HepG2 (cell line): ENCODE results near the gene COL18A1. TPM values are rescaled to one million over a fixed set of nuclear protein-coding genes. Genes with fewer than 3 reads are reported as not detected.

ENCODE experiments used
- AFF4 ChIP-seq: sonication (generic); formaldehyde crosslinking; IDR thresholded peaks from 2 replicates; pipeline ENCODE4 v1.4.0; 2020; ENCODE audit warnings: missing genetic modification reagents
- ASH2L ChIP-seq: fragments of 300-600, 200-600 bp; sonication (generic); IDR thresholded peaks from 2 replicates; pipeline ENCODE4 v1.7.0; 2017; ENCODE audit warnings: low read depth, mild to moderate bottlenecking, moderate library complexity, mixed read lengths, low read length; ENCODE audit not compliant: insufficient read length
- ERF ChIP-seq: IDR thresholded peaks from 2 replicates; pipeline ENCODE4 v1.6.1; 2018; ENCODE audit warnings: missing biosample characterization, missing genetic modification reagents
- ESRRA ChIP-seq: sonication (generic); formaldehyde crosslinking; IDR thresholded peaks from 2 replicates; pipeline ENCODE4 v1.5.1; 2020; ENCODE audit warnings: mild to moderate bottlenecking, low read depth, missing genetic modification reagents
- FOXJ3 ChIP-seq: sonication (generic); formaldehyde crosslinking; IDR thresholded peaks from 2 replicates; pipeline ENCODE4 v1.4.0; 2020; ENCODE audit warnings: missing genetic modification reagents, mild to moderate bottlenecking, borderline replicate concordance
- KDM3A ChIP-seq: IDR thresholded peaks from 2 replicates; pipeline ENCODE4 v1.6.1; 2018; ENCODE audit warnings: low read depth, missing compliant biosample characterization
- MLXIP ChIP-seq: sonication (generic); formaldehyde crosslinking; IDR thresholded peaks from 2 replicates; pipeline ENCODE4 v1.9.0; 2021; ENCODE audit warnings: missing genetic modification reagents, borderline replicate concordance
- NKX3-1 ChIP-seq: sonication (generic); formaldehyde crosslinking; IDR thresholded peaks from 2 replicates; pipeline ENCODE4 v1.5.0; 2020; ENCODE audit warnings: missing genetic modification reagents
- RARG ChIP-seq: sonication (generic); formaldehyde crosslinking; IDR thresholded peaks from 2 replicates; pipeline ENCODE4 v1.4.0; 2020; ENCODE audit warnings: low read depth, mild to moderate bottlenecking, missing genetic modification reagents
- SIX1 ChIP-seq: sonication (generic); formaldehyde crosslinking; IDR thresholded peaks from 2 replicates; pipeline ENCODE4 v1.4.0; 2020; ENCODE audit warnings: missing genetic modification reagents, borderline replicate concordance
- TARDBP ChIP-seq: sonication (generic); formaldehyde crosslinking; IDR thresholded peaks from 2 replicates; pipeline ENCODE4 v1.8.0; 2022; ENCODE audit warnings: mild to moderate bottlenecking, missing genetic modification reagents
- ZKSCAN1 ChIP-seq: fragments of 150-350 bp; IDR thresholded peaks from 2 replicates; pipeline ENCODE4 v1.6.1; 2014; ENCODE audit warnings: low read length
- ZNF335 ChIP-seq: sonication (generic); formaldehyde crosslinking; IDR thresholded peaks from 2 replicates; pipeline ENCODE4 v1.4.0; 2020; ENCODE audit warnings: missing genetic modification reagents
- ZNF629 ChIP-seq: sonication (generic); formaldehyde crosslinking; conservative IDR thresholded peaks from 2 replicates; pipeline ENCODE4 v1.5.0; 2020; ENCODE audit warnings: missing genetic modification reagents
- ZNF713 ChIP-seq: sonication (generic); formaldehyde crosslinking; IDR thresholded peaks from 2 replicates; pipeline ENCODE4 v1.4.0; 2020; ENCODE audit warnings: mild to moderate bottlenecking, missing genetic modification reagents
- ZNF747 ChIP-seq: sonication (generic); formaldehyde crosslinking; IDR thresholded peaks from 2 replicates; pipeline ENCODE4 v1.8.1; 2023; ENCODE audit warnings: missing genetic modification reagents, mild to moderate bottlenecking, borderline replicate concordance
- ZSCAN9 ChIP-seq: IDR thresholded peaks from 2 replicates; pipeline ENCODE4 v1.6.1; 2016; ENCODE audit warnings: borderline replicate concordance
- polyA plus RNA-seq, 8 experiments: library from polyadenylated mRNA; depleted of rRNA in 3 of 8; stranded (reverse) in 7 of 8; unstranded in 1 of 8; fragments of >200 nt; fragmentation: Illumina TruSeq in 4 of 8; extraction: Trizol in 4 of 8; gene quantifications; 2 replicates each; pipeline versions ENCODE4 v1.2.1 to v1.2.3, GENCODE V29; 2011 to 2016; ENCODE audit warnings: low read depth in 4 of 8, missing spikeins in 1 of 8, mixed read lengths in 1 of 8; ENCODE audit not compliant: insufficient read depth in 1 of 8
- total RNA-seq, 5 experiments: library from RNA; depleted of rRNA; stranded (reverse); fragments of >200 nt; fragmentation: Illumina TruSeq; extraction: Trizol; gene quantifications; 2 replicates each; pipeline ENCODE4 v1.2.3, GENCODE V29; 2016; ENCODE audit warnings: low read depth in 1 of 5
- TF ChIP-seq, protein P1 (sequence below): sonication (generic); formaldehyde crosslinking; IDR thresholded peaks from 2 replicates; pipeline ENCODE4 v1.9.0; 2021; ENCODE audit warnings: missing genetic modification reagents, borderline replicate concordance
- TF ChIP-seq, protein P2 (sequence below): sonication (generic); formaldehyde crosslinking; IDR thresholded peaks from 2 replicates; pipeline ENCODE4 v1.5.0; 2020; ENCODE audit warnings: missing genetic modification reagents

The COL18A1 gene
- total and polyA plus RNA-seq, 2 of the 13 experiments (the other 11 are each of a cell fraction or from before 2014, with no cell fraction given) = 79.0 to 102 TPM

DNA sequence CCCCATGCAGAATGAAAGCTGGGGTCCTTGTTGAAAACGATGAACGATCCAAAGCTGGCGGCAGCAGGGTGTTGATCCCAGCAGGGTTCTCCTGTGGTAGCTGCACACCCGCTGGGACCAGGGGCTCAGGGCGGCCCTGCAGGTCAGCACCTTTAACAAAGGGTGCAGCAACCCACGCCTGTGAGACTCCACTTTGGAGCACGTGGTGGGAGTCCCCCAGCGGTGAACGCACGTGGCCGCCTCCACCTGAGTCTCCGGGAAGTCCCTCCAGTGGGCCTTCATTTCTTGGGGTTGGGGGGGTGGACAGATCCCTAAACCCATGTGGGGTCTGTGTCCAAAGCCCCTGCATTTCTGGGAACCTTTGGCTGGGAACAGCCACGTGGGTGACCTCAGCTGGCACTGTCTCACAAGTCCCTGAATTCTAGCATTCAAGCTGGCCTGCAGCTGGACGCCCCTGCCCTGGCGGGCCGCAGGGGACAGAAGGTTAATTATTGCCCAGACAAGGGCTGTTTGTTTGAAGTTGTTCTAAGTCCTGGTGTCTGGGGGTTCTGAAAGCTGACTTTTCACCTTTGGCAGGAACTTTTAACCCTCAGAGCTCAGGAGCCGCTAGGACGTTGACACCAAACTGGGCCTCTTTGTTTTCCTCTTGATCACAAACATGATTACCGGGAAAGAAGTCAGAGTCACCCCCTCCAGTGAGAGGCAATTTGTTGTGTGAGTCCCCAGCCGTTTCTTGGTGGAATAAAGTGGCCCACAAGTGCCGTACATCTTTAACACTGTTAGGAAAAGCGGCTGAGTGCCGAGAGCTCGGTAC, 64.5 kb downstream of the COL18A1 start (continued):
- TF ChIP-seq, protein P1, sequence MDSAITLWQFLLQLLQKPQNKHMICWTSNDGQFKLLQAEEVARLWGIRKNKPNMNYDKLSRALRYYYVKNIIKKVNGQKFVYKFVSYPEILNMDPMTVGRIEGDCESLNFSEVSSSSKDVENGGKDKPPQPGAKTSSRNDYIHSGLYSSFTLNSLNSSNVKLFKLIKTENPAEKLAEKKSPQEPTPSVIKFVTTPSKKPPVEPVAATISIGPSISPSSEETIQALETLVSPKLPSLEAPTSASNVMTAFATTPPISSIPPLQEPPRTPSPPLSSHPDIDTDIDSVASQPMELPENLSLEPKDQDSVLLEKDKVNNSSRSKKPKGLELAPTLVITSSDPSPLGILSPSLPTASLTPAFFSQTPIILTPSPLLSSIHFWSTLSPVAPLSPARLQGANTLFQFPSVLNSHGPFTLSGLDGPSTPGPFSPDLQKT (CRISPR knock-in tag) = no peak
- TF ChIP-seq ERF = peak; percentile 85
- no peak; the same call in 1 of the 2 replicates for TF ChIP-seq ZNF747 (CRISPR knock-in tag)
- TF ChIP-seq RARG (CRISPR knock-in tag) = no peak
- no peak for TF ChIP-seq MLXIP (CRISPR knock-in tag)
- TF ChIP-seq ZNF629 (CRISPR knock-in tag) = no peak; the same call in 1 of the 2 replicates
- no peak for TF ChIP-seq ZNF713 (CRISPR knock-in tag)
- TF ChIP-seq NKX3-1 (CRISPR knock-in tag) = no peak; the same call in 1 of the 2 replicates
- peak; percentile 77; the same call in 1 of the 2 replicates for TF ChIP-seq TARDBP (CRISPR knock-in tag)
- TF ChIP-seq ESRRA (CRISPR knock-in tag) = peak; percentile 49
- peak; percentile 92 for TF ChIP-seq FOXJ3 (CRISPR knock-in tag)
- TF ChIP-seq, protein P2, sequence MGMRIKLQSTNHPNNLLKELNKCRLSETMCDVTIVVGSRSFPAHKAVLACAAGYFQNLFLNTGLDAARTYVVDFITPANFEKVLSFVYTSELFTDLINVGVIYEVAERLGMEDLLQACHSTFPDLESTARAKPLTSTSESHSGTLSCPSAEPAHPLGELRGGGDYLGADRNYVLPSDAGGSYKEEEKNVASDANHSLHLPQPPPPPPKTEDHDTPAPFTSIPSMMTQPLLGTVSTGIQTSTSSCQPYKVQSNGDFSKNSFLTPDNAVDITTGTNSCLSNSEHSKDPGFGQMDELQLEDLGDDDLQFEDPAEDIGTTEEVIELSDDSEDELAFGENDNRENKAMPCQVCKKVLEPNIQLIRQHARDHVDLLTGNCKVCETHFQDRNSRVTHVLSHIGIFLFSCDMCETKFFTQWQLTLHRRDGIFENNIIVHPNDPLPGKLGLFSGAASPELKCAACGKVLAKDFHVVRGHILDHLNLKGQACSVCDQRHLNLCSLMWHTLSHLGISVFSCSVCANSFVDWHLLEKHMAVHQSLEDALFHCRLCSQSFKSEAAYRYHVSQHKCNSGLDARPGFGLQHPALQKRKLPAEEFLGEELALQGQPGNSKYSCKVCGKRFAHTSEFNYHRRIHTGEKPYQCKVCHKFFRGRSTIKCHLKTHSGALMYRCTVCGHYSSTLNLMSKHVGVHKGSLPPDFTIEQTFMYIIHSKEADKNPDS = no peak
- TF ChIP-seq AFF4 (CRISPR knock-in tag) = no peak
- peak; percentile 86 for TF ChIP-seq KDM3A (CRISPR knock-in tag)
- peak; percentile 91 for TF ChIP-seq ZNF335 (CRISPR knock-in tag)
- 0 out of 2 replicates have a peak, but pooled peaks have one; percentile 71 for TF ChIP-seq SIX1 (CRISPR knock-in tag)
- TF ChIP-seq ZKSCAN1 = no peak
- TF ChIP-seq ZSCAN9 = peak; percentile 91
- TF ChIP-seq ASH2L = peak; percentile 76
